Measurements from ENCODE around the gene CLNK.

CLNK gene

DNA sequence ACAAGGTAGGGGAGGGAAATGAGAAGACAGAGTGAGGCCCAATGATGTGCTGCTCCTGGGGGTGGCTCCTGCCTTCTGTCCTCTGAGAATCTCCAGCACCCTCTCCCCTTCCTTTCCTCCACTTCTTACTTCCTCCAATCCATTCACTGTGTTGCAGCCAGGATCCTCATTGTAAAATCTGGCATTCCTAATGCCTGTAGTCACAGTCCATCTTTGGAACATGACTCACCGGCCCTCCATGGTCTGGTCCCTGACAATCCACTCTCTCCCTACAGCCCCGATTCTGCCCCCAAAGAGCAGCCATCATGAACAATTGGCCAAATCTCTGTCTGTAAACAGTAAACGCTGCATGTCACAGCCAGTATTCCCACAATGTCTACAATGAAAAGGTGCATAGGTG, 72.9 kb downstream of the CLNK start:
- H3K27me3 ChIP-seq (ENCODE audit: insufficient read depth, low read length) = no peaks in the 10 kb centered on the region
- H3K9me3 ChIP-seq (ENCODE audit: low read length) = no peaks in the 10 kb centered on the region
- H3K9me2 ChIP-seq (ENCODE audit: low read depth, low read length) = no peaks in the 10 kb centered on the region
- no peak overlapping the region for H3K4me2 ChIP-seq (ENCODE audit: low read length)
- H3K4me3 ChIP-seq (ENCODE audit: low read depth, low read length, poor library complexity, severe bottlenecking) = no peak overlapping the region
- no peak for TF ChIP-seq EZH2 (IDR thresholded peaks at IDR 0.05; ENCODE audit: borderline replicate concordance, low read length)
- TF ChIP-seq, protein P1, sequence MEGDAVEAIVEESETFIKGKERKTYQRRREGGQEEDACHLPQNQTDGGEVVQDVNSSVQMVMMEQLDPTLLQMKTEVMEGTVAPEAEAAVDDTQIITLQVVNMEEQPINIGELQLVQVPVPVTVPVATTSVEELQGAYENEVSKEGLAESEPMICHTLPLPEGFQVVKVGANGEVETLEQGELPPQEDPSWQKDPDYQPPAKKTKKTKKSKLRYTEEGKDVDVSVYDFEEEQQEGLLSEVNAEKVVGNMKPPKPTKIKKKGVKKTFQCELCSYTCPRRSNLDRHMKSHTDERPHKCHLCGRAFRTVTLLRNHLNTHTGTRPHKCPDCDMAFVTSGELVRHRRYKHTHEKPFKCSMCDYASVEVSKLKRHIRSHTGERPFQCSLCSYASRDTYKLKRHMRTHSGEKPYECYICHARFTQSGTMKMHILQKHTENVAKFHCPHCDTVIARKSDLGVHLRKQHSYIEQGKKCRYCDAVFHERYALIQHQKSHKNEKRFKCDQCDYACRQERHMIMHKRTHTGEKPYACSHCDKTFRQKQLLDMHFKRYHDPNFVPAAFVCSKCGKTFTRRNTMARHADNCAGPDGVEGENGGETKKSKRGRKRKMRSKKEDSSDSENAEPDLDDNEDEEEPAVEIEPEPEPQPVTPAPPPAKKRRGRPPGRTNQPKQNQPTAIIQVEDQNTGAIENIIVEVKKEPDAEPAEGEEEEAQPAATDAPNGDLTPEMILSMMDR (IDR thresholded peaks at IDR 0.05; ENCODE audit: low read length) = no peak
- no peak overlapping the region for H3K27ac ChIP-seq (ENCODE audit: low read depth, low read length, poor library complexity, severe bottlenecking)
- no peaks in the 10 kb centered on the region for H3F3A ChIP-seq (ENCODE audit: insufficient read depth, low read length)
- no peak overlapping the region for H2AFZ ChIP-seq (ENCODE audit: low read length)
- no peaks in the 10 kb centered on the region for H3K4me1 ChIP-seq (ENCODE audit: insufficient read depth, low read length, severe bottlenecking)
- H3K36me3 ChIP-seq (ENCODE audit: insufficient read depth, low read length) = no peaks in the 10 kb centered on the region
- H4K20me1 ChIP-seq (ENCODE audit: insufficient read depth, low read length) = no peaks in the 10 kb centered on the region
- no peaks in the 10 kb centered on the region for H3K79me2 ChIP-seq (ENCODE audit: insufficient read depth, low read length)
- H3K9ac ChIP-seq (ENCODE audit: low read length) = no peak overlapping the region

DNA sequence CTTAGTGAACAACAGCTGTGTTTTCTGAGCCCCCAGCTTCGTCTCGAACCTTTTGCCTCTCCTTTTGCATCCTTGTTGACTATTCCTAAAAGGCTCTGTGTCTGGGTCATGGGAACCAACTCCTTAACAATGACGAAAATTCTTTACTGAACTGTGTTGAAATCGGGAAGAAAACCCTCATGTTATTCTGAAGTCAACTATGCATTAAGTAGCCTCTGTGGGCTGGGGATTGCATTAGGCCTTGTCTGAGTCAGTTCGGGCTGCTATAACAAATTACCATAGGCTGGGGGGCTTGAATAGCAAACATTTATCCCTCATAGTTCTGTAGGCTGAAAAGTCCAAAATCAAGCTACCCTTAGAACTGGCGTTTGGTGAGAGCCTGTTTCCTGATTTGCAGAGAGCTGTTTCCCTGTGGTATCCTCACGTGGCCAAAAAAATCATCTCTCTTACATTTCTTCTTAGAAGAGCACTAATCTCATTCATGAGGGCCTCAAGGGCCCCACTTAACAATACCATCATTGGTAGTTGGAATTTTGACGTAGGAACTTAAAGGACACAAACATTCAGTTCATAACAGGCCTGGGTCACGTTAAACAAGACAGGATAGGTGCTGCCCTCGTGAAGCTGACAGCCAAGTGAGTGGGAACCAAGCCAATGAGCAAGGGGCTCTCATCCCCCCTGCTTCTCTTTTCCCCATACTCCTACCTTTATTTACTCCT, 75.9 kb downstream of the CLNK start:
- Histone ChIP-seq H3K4me2 (ENCODE audit: low read length) (no peak overlapping the region), H3K36me3 (ENCODE audit: insufficient read depth, low read length) (no peaks in the 10 kb centered on the region), H3K9ac (ENCODE audit: low read length) (no peak overlapping the region), H3K4me3 (ENCODE audit: low read depth, low read length, poor library complexity, severe bottlenecking) (no peak overlapping the region), H3K79me2 (ENCODE audit: insufficient read depth, low read length) (no peaks in the 10 kb centered on the region), H2AFZ (ENCODE audit: low read length) (no peak overlapping the region), H3K9me3 (ENCODE audit: low read length) (no peaks in the 10 kb centered on the region), H3F3A (ENCODE audit: insufficient read depth, low read length) (no peaks in the 10 kb centered on the region), H3K27me3 (ENCODE audit: insufficient read depth, low read length) (no peaks in the 10 kb centered on the region), H3K9me2 (ENCODE audit: low read depth, low read length) (no peaks in the 10 kb centered on the region), H3K27ac (ENCODE audit: low read depth, low read length, poor library complexity, severe bottlenecking) (no peak overlapping the region), H3K4me1 (ENCODE audit: insufficient read depth, low read length, severe bottlenecking) (no peaks in the 10 kb centered on the region), H4K20me1 (ENCODE audit: insufficient read depth, low read length) (no peaks in the 10 kb centered on the region)
- TF ChIP-seq, protein P1 (IDR thresholded peaks at IDR 0.05; ENCODE audit: low read length) = no peak
- TF ChIP-seq EZH2 (IDR thresholded peaks at IDR 0.05; ENCODE audit: borderline replicate concordance, low read length) = no peak

DNA sequence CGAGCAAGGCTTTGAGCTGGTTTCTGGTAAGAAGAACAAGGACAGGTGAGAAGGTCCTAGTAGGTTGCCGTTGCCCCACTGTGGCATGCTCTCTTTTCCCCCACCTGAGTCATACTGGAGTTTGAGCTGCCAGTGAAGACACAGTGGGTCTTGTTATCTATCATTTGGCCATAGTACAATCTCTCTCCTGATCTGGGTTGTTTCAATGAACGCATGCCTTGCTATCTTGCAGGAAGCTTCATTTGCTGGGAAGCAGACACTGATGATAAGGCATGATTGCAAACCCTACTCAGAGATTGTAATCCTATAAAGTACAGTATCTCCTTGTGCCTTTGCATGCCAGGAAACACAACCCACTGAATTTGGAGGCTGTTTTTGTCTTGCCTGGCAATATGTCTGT, 77.4 kb downstream of the CLNK start:
- Histone ChIP-seq H3K27ac (ENCODE audit: low read depth, low read length, poor library complexity, severe bottlenecking) (no peak overlapping the region), H3K9me2 (ENCODE audit: low read depth, low read length) (no peaks in the 10 kb centered on the region)

More for the DNA sequence above, 77.4 kb downstream of the CLNK start:
- Histone ChIP-seq H3F3A (ENCODE audit: insufficient read depth, low read length) (no peaks in the 10 kb centered on the region), H3K79me2 (ENCODE audit: insufficient read depth, low read length) (no peaks in the 10 kb centered on the region), H2AFZ (ENCODE audit: low read length) (no peak overlapping the region), H3K4me1 (ENCODE audit: insufficient read depth, low read length, severe bottlenecking) (no peaks in the 10 kb centered on the region), H3K27me3 (ENCODE audit: insufficient read depth, low read length) (no peaks in the 10 kb centered on the region), H3K4me3 (ENCODE audit: low read depth, low read length, poor library complexity, severe bottlenecking) (no peak overlapping the region), H3K9ac (ENCODE audit: low read length) (no peak overlapping the region), H3K4me2 (ENCODE audit: low read length) (no peak overlapping the region), H3K36me3 (ENCODE audit: insufficient read depth, low read length) (no peaks in the 10 kb centered on the region), H3K9me3 (ENCODE audit: low read length) (no peaks in the 10 kb centered on the region), H4K20me1 (ENCODE audit: insufficient read depth, low read length) (no peaks in the 10 kb centered on the region)
- TF ChIP-seq, protein P1 (IDR thresholded peaks at IDR 0.05; ENCODE audit: low read length) = no peak
- no peak for TF ChIP-seq EZH2 (IDR thresholded peaks at IDR 0.05; ENCODE audit: borderline replicate concordance, low read length)

Data from OCI-LY1 (cell line).